Right atrium auricular region (tissue), 2 donors: ENCODE measurements around the gene CHRND. TPM values are rescaled to one million over a fixed set of nuclear protein-coding genes. Genes with fewer than 3 reads are reported as not detected.

Experiments
- DNase-seq: peaks from one replicate; pipeline ENCODE4 v3.0.0-alpha.2; 2019; ENCODE audit warnings: low spot score
- H3K27ac ChIP-seq, 2 donors: fragments of 200-600 bp; sonication (generic); 1 replicate in 1 of 2; 2 replicates in 1 of 2; pipeline ENCODE4 v1.5.1; 2016 to 2019
- H3K27me3 ChIP-seq, 2 donors: fragments of 200-600 bp; sonication (generic); one replicate each; pipeline versions ENCODE4 v1.5.1 to v1.6.0; 2017 to 2019
- H3K36me3 ChIP-seq: fragments of 200-600 bp; sonication (generic); one replicate; pipeline ENCODE4 v1.5.1; 2016
- H3K4me1 ChIP-seq, 2 donors: fragments of 200-600 bp; sonication (generic); one replicate each; pipeline versions ENCODE4 v1.5.1 to v1.6.0; 2017 to 2019
- H3K4me3 ChIP-seq, 2 donors: fragments of 200-600 bp; sonication (generic); 1 replicate in 1 of 2; 2 replicates in 1 of 2; pipeline ENCODE4 v1.5.1; 2017 to 2019; ENCODE audit warnings: mild to moderate bottlenecking in 1 of 2, moderate library complexity in 1 of 2
- H3K9me3 ChIP-seq, 2 donors: fragments of 200-600 bp; sonication (generic); one replicate each; pipeline ENCODE4 v1.5.1; 2019
- CTCF ChIP-seq, 2 donors: fragments of 200-600 bp; sonication (generic); IDR thresholded peaks; one replicate each; pipeline ENCODE4 v1.5.1; 2019; ENCODE audit warnings: antibody characterized with exemption in 2 of 2
- total RNA-seq, 2 donors: library from RNA; depleted of rRNA; stranded (reverse); fragments of >200 nt; gene quantifications; one replicate each; pipeline ENCODE4 v1.1.0, GENCODE V29; 2016

Gene CHRND
- total RNA-seq, 2 donors from 2014 or later: 0.19 TPM; not detected in 1

GRCh38 chr2:232480201-232481190, 45.5 kb upstream of the CHRND start:
- Histone ChIP-seq H3K27me3 (peaks cover 0 to under 1% of the 10 kb centered on the region in 2 donors), H3K27ac (no peak overlapping the region), H3K4me1 (peaks cover 0 to 3% of the 10 kb centered on the region in 2 donors), H3K9me3 (no peaks in the 10 kb centered on the region), H3K4me3 (no peak overlapping the region), H3K36me3 (no peaks in the 10 kb centered on the region)
- TF ChIP-seq CTCF (IDR thresholded peaks at IDR 0.05): no peak
- DNase-seq: no peak

- H3K4me1 ChIP-seq: peaks cover 0 to 9% of the 10 kb centered on the region in 2 donors
- no peaks in the 10 kb centered on the region for H3K9me3 ChIP-seq
- H3K36me3 ChIP-seq: no peaks in the 10 kb centered on the region
- DNase-seq: no peak
- H3K27me3 ChIP-seq: peaks cover 4 to 5% of the 10 kb centered on the region in 2 donors
- no peak overlapping the region for H3K4me3 ChIP-seq
- no peak overlapping the region for H3K27ac ChIP-seq
- TF ChIP-seq CTCF (IDR thresholded peaks at IDR 0.05): no peak
These were observed 44.4 kb upstream of the CHRND start for GRCh38 chr2:232481322-232482140.

DNA sequence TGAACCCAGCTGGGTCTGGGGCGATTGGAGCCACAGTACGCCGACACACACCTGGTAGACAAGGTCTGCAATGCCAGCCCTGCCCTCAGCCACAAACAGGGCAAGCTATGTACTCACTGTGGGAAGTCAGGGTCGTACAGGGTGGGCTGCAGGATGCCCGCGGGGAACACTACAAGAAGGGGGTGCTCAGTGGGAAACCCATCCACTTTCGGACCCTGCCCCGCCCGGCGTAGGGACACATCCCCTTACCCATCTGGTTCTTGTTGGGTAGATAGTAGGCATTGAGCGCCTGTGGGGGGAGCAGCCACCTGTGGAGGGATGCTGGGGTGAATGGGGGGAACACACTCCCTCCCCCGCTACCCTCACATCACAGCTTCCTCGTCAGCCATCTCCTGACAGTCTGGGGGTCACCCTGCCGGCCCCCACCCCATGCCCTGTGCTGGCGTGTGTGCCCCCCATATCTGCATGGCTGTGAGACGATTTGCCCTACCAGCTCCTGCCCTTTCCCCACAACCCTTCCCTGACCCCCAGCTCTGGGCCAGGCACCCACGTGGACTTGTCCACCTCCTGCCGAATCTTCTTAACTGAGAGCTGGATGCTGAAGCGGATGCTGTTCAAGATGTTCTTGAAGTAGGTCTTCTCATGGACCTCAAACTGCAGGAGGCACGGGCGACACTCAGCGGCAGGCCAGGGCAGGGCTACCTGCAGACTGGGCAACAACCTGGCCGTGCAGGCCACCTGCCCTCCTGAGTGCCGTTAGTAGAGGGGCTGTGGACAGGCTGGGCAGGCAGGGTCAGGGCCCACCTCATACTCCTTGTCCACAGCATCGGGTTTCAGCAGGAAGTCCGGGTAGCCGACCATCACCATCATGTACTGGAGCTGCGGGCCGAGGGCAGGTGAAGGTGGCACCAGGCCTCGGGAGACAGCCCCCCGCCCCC, 43.4 kb upstream of the CHRND start:
- Histone ChIP-seq H3K36me3 (no peaks in the 10 kb centered on the region), H3K27ac (no peak overlapping the region), H3K4me1 (peaks cover 0 to 18% of the 10 kb centered on the region in 2 donors), H3K27me3 (peaks cover 5 to 8% of the 10 kb centered on the region in 2 donors), H3K4me3 (no peak overlapping the region), H3K9me3 (no peaks in the 10 kb centered on the region)
- TF ChIP-seq CTCF (IDR thresholded peaks at IDR 0.05): no peak
- DNase-seq: no peak

DNA sequence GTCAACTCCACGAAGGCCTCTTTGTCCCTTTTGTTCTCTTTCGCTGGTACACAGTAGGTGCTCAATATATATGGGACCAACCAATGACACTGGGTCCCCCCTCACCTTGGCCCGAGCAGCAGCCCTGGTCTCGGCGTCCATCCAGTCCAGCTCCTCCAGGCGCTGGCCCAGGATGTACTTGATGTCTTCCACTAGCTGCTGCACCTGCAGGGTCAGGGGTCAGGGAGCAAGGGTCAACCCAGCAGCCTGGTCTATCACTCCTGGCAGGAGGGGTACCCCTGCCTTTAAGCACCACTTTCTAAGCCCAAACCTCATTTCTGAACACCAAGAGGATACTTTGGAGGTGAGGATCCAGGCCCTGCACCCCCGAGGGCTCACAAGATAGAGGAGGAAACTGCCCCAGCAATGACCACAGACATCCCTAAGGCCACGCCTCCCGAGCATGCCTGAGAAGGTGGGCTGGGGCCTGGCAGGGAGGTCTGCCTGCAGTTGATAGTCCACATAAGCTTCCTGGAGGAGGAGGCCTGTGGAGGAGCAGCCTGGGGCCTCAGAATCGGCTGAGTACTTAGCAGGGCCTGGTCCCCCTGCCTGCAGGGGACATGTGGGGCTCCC, 42.5 kb upstream of the CHRND start:
- Histone ChIP-seq H3K4me3 (no peak overlapping the region), H3K9me3 (no peaks in the 10 kb centered on the region), H3K27ac (no peak overlapping the region), H3K4me1 (peaks cover 0 to 18% of the 10 kb centered on the region in 2 donors), H3K36me3 (no peaks in the 10 kb centered on the region), H3K27me3 (peaks cover 5 to 8% of the 10 kb centered on the region in 2 donors)
- TF ChIP-seq CTCF (IDR thresholded peaks at IDR 0.05): no peak
- no peak for DNase-seq
